GM19372 (cell line): Measurements from ENCODE around the gene TOMT.

Source experiments
- ATAC-seq: cut with Tn5 transposase; IDR thresholded peaks from one replicate; pipeline ENCODE4 v1.9.1; 2021; ENCODE audit warnings: mild to moderate bottlenecking, low read depth, moderate library complexity; ENCODE audit not compliant: unreplicated experiment

The TOMT gene

GRCh38 chr11:72085621-72086351 is 19.9 kb upstream of the TOMT start:
- no peak for ATAC-seq

GRCh38 chr11:72088076-72088808 is 17.5 kb upstream of the TOMT start:
- no peak for ATAC-seq

- no peak for ATAC-seq
Observed at GRCh38 chr11:72091292-72091691, 14.4 kb upstream of the TOMT start.

GRCh38 chr11:72098741-72099140 is 7.0 kb upstream of the TOMT start:
- ATAC-seq = no peak

GRCh38 chr11:72100009-72100408 is 5.7 kb upstream of the TOMT start:
- ATAC-seq = no peak

GRCh38 chr11:72100462-72100861 is 5.3 kb upstream of the TOMT start:
- no peak for ATAC-seq

- ATAC-seq = no peak
Observed at GRCh38 chr11:72102162-72102561, 3.6 kb upstream of the TOMT start.

GRCh38 chr11:72102631-72102945 is 3.1 kb upstream of the TOMT start:
- no peak for ATAC-seq

GRCh38 chr11:72102946-72103753 is 2.6 kb upstream of the TOMT start, which contains the start of gene LAMTOR1:
Gene LAMTOR1, minus strand, starts transcription at chr11:72103297. Its CDS starts 73 bp downstream, at chr11:72103224.
- peak; percentile 92 for ATAC-seq

- no peak for ATAC-seq
Observed at GRCh38 chr11:72103754-72104167, 2.0 kb upstream of the TOMT start.

GRCh38 chr11:72111300-72112142 is 5.8 kb downstream of the TOMT start:
- ATAC-seq = peak; percentile 1

GRCh38 chr11:72112143-72112977 is 6.6 kb downstream of the TOMT start, which contains the start of gene ANAPC15:
Gene ANAPC15, minus strand, starts transcription at chr11:72112695. Its CDS starts 1,419 bp downstream, at chr11:72111276.
- ATAC-seq = peak; percentile 92

- ATAC-seq = no peak
Observed at GRCh38 chr11:72112978-72113808, 7.5 kb downstream of the TOMT start.

GRCh38 chr11:72114570-72114969 is 8.8 kb downstream of the TOMT start:
- ATAC-seq = no peak

- ATAC-seq = no peak
Observed at GRCh38 chr11:72116019-72116755, 10.5 kb downstream of the TOMT start.

- no peak for ATAC-seq
Observed at GRCh38 chr11:72119198-72119597, 13.5 kb downstream of the TOMT start.

- no peak for ATAC-seq
Observed at GRCh38 chr11:72120930-72121329, 15.2 kb downstream of the TOMT start.

GRCh38 chr11:72122607-72123006 is 16.9 kb downstream of the TOMT start:
- no peak for ATAC-seq
